ENCODE measurements around the gene UBE2V1. TPM values are rescaled to one million over a fixed set of nuclear protein-coding genes. Genes with fewer than 3 reads are reported as not detected.
"Not testable (repeated sequence)": the region's sequence is repeated elsewhere in the genome, so short reads cannot be mapped to it uniquely, and the experiment has no call there.

UBE2V1 gene
- total RNA-seq (10 to 100 TPM; 43.6 to 61.7 (median 53.3) TPM), polyA plus RNA-seq (10 to 100 TPM; 37.9 to 59.3 TPM)

DNA sequence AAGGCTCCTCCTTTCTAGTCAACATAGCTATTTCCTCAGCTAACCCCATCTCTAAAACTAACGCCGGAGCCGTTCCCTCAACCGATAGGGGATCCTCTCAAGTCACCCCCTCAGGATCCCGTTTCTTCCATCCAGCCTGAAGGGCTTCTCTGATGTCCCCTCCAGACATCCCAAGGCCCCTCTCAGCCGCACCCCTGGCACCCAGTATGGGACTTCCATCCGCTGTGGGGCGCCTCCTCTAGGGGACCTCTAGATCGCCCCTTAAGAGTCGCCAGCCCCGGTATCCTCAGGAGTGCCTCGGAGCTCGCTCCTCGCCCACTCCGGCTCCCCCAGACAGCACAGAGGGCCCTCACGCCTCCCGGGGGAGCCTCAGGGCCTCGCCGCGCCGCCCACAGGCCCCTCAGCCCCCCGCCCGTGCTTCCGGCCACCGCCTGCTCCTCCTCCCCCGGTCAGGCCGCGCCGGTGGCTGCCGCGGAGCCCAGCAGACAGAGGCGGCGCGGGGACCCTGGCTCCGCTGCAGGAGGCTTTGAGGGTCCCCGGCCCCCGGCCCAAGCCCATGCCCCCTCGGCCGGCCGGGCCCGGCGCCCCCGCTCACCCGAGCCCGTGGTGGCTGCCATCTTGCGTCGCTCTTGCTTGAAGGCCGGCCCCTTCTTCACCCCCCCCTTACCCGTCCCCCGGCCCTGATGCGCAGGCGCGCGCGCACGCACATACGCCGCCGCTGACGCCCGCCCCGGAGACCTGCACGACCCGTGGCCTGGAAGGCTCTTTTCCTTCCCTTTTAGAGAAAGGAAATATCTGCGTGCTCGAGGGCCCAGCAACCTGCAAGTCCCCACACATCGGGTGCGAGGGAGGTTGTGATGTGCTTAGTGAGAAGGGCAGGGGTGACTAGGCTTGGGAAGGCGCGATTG lies at the start of gene UBE2V1:
Gene UBE2V1, minus strand, starts transcription at position 639 of the 908 bp plus-strand sequence. Its CDS starts 22 bp downstream, at position 617.
- FAIRE-seq (no peak), DNase-seq (peak; percentile 84 to 97 (median 90)), ATAC-seq (peak; percentile 77 to 86 (median 81))
- 0 to 1% methylated on average over 59 to 70 of the region's 70 CpGs for WGBS, 2 donors
- no peaks in the 10 kb centered on the region for H3K9me3 ChIP-seq
- peaks cover 15 to 55% (median 38%) of the 10 kb centered on the region in 3 donors for H3K4me1 ChIP-seq
- peak within 1 kb of the TSS; percentile 91 to 98 (median 96) for H3K4me3 ChIP-seq
- H3K27me3 ChIP-seq: no peaks in the 10 kb centered on the region
- intact Hi-C loops (cut with DNase I): no loop called here
- TF ChIP-seq, protein P1, sequence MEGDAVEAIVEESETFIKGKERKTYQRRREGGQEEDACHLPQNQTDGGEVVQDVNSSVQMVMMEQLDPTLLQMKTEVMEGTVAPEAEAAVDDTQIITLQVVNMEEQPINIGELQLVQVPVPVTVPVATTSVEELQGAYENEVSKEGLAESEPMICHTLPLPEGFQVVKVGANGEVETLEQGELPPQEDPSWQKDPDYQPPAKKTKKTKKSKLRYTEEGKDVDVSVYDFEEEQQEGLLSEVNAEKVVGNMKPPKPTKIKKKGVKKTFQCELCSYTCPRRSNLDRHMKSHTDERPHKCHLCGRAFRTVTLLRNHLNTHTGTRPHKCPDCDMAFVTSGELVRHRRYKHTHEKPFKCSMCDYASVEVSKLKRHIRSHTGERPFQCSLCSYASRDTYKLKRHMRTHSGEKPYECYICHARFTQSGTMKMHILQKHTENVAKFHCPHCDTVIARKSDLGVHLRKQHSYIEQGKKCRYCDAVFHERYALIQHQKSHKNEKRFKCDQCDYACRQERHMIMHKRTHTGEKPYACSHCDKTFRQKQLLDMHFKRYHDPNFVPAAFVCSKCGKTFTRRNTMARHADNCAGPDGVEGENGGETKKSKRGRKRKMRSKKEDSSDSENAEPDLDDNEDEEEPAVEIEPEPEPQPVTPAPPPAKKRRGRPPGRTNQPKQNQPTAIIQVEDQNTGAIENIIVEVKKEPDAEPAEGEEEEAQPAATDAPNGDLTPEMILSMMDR (IDR thresholded peaks at IDR 0.05): no peak
- H3K36me3 ChIP-seq: no peaks in the 10 kb centered on the region
- H3K27ac ChIP-seq: peak within 1 kb of the TSS; percentile 82 to 97 (median 90)

DNA sequence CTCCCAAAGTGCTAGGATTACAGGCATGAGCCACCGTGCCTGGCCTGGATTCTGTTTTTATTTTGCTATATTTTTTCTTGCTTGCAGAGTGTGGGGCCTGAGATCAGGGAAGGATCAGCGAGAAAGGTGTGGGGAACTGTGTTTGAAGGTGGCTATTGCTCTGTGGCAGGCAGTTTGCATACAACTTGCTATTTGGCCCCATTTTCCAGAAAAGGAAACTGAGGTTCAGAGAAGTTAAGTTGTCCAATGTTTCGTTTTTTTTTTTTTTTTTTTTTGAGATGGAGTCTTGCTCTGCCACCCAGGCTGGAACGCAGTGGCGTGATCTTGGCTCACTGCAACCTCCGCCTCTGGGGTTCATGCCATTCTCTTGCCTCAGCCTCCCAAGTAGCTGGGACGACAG lies 48.5 kb upstream of the UBE2V1 start:
- H3K4me3 ChIP-seq; DNase-seq; H3K27me3 ChIP-seq; H3K9me3 ChIP-seq; H3K4me1 ChIP-seq; H3K36me3 ChIP-seq; H3K27ac ChIP-seq; FAIRE-seq; intact Hi-C loops (cut with DNase I); ATAC-seq: not testable (repeated sequence)
- 88% methylated on average over 7 of the region's 7 CpGs for WGBS, 2 donors

DNA sequence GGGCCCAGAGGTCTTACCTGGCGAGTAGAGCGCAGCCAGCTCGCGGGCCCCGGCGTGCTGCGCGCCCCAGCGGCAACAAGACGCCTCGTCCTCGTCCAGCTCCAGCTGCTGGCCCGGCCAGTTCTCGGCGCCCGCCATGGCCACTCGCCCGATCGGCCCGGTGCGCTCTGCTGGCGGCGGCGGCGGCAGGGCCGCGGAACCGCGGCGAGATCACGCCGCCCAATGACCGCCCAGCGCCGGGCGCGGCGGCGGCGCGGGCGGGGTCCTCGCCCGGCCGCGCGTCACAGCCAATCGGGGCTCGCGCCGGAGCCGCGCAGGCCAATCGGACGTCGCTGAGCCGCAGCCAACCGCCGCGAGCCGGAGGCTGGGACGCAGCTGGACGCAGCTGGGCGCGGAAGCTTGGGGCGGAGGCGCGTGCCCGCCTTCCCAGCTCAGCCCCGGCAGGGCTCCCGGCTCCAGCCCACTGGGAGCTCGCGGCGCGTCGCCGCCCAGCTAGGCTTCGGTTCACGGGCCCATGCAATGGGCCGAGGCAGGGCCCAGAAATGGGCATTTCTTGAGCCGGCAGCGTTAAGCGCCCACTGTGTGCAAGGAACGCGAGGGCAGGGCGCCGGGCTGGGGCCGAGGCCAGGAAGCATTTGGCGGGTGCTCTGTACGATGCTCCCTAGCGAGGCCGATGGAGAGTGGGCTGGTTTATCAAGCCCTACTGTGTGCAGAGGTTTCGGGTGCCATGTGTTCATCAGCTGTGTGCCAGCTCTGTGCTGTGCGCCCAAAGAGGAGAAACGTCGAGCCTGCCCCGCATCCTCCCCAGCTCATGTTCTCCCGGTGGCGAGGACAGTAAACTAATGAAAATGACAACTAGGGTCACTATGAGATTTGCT lies 40.8 kb upstream of the UBE2V1 start, which contains the start of gene PEDS1:
Gene PEDS1, minus strand, starts transcription at position 224 of the 878 bp plus-strand sequence. Its CDS starts 86 bp downstream, at position 138.
- no peaks in the 10 kb centered on the region for H3K9me3 ChIP-seq
- ATAC-seq (peak; percentile 83 to 92 (median 90)), DNase-seq (peak; percentile 86 to 97 (median 94)), FAIRE-seq (no peak)
- TF ChIP-seq, protein P1 (IDR thresholded peaks at IDR 0.05): no peak
- peaks cover 33 to 34% (median 34%) of the 10 kb centered on the region in 3 donors for H3K4me1 ChIP-seq
- H3K36me3 ChIP-seq: no peaks in the 10 kb centered on the region
- peak within 1 kb of the TSS; percentile 65 to 90 (median 90) for H3K4me3 ChIP-seq
- intact Hi-C loops (cut with DNase I): loop anchor here in 1 of 3 donors (10.0 kb wide), 1 partner anchor 169 kb away; the partner anchor contains the start of gene SNAI1
- 2 to 3% methylated on average over 61 to 99 of the region's 99 CpGs for WGBS, 2 donors
- no peaks in the 10 kb centered on the region for H3K27me3 ChIP-seq
- peak within 1 kb of the TSS; percentile 69 to 87 (median 83) for H3K27ac ChIP-seq

DNA sequence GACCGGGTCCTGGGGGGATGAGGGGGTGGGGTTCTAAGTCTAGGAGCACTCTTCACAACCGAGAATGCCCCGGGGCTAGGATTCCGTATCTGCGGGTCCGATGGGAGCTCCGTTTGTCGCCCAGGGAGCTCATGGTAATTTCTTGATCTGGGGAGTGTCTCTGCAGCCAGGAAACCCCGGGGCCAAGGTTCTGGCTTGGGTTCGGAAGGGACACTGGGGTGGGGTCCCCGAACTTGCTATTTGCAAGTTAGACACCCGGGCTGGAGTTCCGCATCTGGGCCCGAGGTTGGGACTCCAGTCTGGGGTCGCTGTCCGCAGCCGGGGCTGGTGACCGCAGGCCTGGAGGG lies 40.2 kb upstream of the UBE2V1 start:
- ATAC-seq: no peak
- DNase-seq: peak in 1 of 6 donors; percentile 51
- Histone ChIP-seq H3K4me1 (peaks cover 34 to 37% (median 35%) of the 10 kb centered on the region in 3 donors), H3K4me3 (peak overlapping the region; percentile 65 to 90 (median 90)), H3K27me3 (no peaks in the 10 kb centered on the region), H3K27ac (peak overlapping the region; percentile 69 to 87 (median 80)), H3K9me3 (no peaks in the 10 kb centered on the region), H3K36me3 (no peaks in the 10 kb centered on the region)
- intact Hi-C loops (cut with DNase I): loop anchor here in 1 of 3 donors (10.0 kb wide), 1 partner anchor 168 kb away; the partner anchor contains the start of gene SNAI1
- TF ChIP-seq, protein P1 (IDR thresholded peaks at IDR 0.05): no peak
- no peak for FAIRE-seq
- WGBS, 2 donors: 0% methylated on average over 16 to 18 of the region's 18 CpGs
